ENCODE results near the gene PHF21A.

- TF ChIP-seq CTCF (IDR thresholded peaks at IDR 0.05) (no peak), POLR2A (IDR thresholded peaks at IDR 0.05) (no peak)
These were observed 23.5 kb upstream of the PHF21A start for GRCh38 chr11:46144741-46145140.
